GM23338 (cell line): ENCODE results near the gene ZDHHC3. TPM values are rescaled to one million over a fixed set of nuclear protein-coding genes. Genes with fewer than 3 reads are reported as not detected.

ENCODE experiments used
- ATAC-seq: fragments of 200-7000 bp; cut with Tn5 transposase; 3 replicates; pipeline ENCODE4 v1.9.1; 2020
- DNase-seq: peaks from one replicate; pipeline ENCODE4 v3.0.0-alpha.2; 2015; ENCODE audit warnings: low spot score
- H2AFZ ChIP-seq: fragments of 200-600 bp; sonication (generic); 2 replicates; pipeline ENCODE4 v1.8.0; 2016; ENCODE audit warnings: antibody characterized with exemption, mild to moderate bottlenecking, moderate library complexity
- H3F3A ChIP-seq: fragments of 200-600 bp; sonication (generic); replicated peaks from 2 replicates; pipeline ENCODE4 v1.8.0; 2017; ENCODE audit warnings: antibody characterized with exemption, mixed run types, low read depth
- H3K27ac ChIP-seq: fragments of 200-600 bp; sonication (generic); 2 replicates; pipeline ENCODE4 v1.6.1; 2016; ENCODE audit warnings: low read depth
- H3K27me3 ChIP-seq: fragments of 200-600 bp; sonication (generic); 2 replicates; pipeline ENCODE4 v1.8.0; 2016; ENCODE audit warnings: mild to moderate bottlenecking, mixed run types, moderate library complexity; ENCODE audit not compliant: insufficient read depth
- H3K36me3 ChIP-seq: fragments of 200-600 bp; sonication (generic); 2 replicates; pipeline ENCODE4 v1.8.0; 2016; ENCODE audit warnings: mild to moderate bottlenecking; ENCODE audit not compliant: insufficient read depth
- H3K4me1 ChIP-seq: fragments of 200-600 bp; sonication (generic); 2 replicates; pipeline ENCODE4 v1.8.0; 2016; ENCODE audit warnings: mild to moderate bottlenecking, moderate library complexity; ENCODE audit not compliant: insufficient read depth
- H3K4me2 ChIP-seq: fragments of 200-600 bp; sonication (generic); 2 replicates; pipeline ENCODE4 v1.7.1; 2017; ENCODE audit warnings: mixed run types
- H3K4me3 ChIP-seq: fragments of 200-600 bp; sonication (generic); 2 replicates; pipeline ENCODE4 v1.6.1; 2016; ENCODE audit warnings: mixed run types
- H3K79me2 ChIP-seq: fragments of 200-600 bp; sonication (generic); replicated peaks from 2 replicates; pipeline ENCODE4 v1.8.0; 2017; ENCODE audit warnings: mild to moderate bottlenecking; ENCODE audit not compliant: insufficient read depth
- H3K9me2 ChIP-seq: fragments of 200-600 bp; sonication (generic); 2 replicates; pipeline ENCODE4 v1.8.0; 2017; ENCODE audit not compliant: insufficient read depth
- H4K20me1 ChIP-seq: fragments of 200-600 bp; sonication (generic); replicated peaks from 2 replicates; pipeline ENCODE4 v1.8.0; 2017; ENCODE audit warnings: mild to moderate bottlenecking; ENCODE audit not compliant: insufficient read depth
- H3K27ac Mint-ChIP-seq: 2 replicates; pipeline ENCODE4 v1.8.0; 2020; ENCODE audit warnings: inconsistent platforms, mild to moderate bottlenecking, moderate library complexity, mixed read lengths
- H3K27me3 Mint-ChIP-seq: 3 replicates; pipeline ENCODE4 v1.8.0; 2022; ENCODE audit warnings: low read depth, mild to moderate bottlenecking, moderate library complexity, mixed read lengths, inconsistent platforms; ENCODE audit not compliant: insufficient read depth, poor library complexity
- H3K36me3 Mint-ChIP-seq: 3 replicates; pipeline ENCODE4 v1.8.0; 2021; ENCODE audit warnings: low read depth, mild to moderate bottlenecking, inconsistent platforms, moderate library complexity, mixed read lengths
- H3K4me1 Mint-ChIP-seq: 3 replicates; pipeline ENCODE4 v1.8.0; 2020; ENCODE audit warnings: mild to moderate bottlenecking, inconsistent platforms, mixed read lengths
- H3K4me3 Mint-ChIP-seq: 3 replicates; pipeline ENCODE4 v1.8.0; 2021; ENCODE audit warnings: moderate library complexity, mild to moderate bottlenecking, inconsistent platforms, mixed read lengths
- H3K9me3 Mint-ChIP-seq: 3 replicates; pipeline ENCODE4 v1.8.0; 2020; ENCODE audit warnings: moderate library complexity, mild to moderate bottlenecking, inconsistent platforms, mixed read lengths
- CTCF ChIP-seq, 2 experiments: fragments of 200-600 bp in 1 of 2; sonication (generic) in 1 of 2; conservative IDR thresholded peaks; 2 replicates each; pipeline versions ENCODE4 v1.5.1 to v1.6.1; 2016 to 2017; ENCODE audit warnings: antibody characterized with exemption in 2 of 2, low read depth in 2 of 2, mild to moderate bottlenecking in 2 of 2, moderate library complexity in 1 of 2
- ETS1 ChIP-seq: IDR thresholded peaks from 2 replicates; pipeline ENCODE4 v1.6.1; 2016; ENCODE audit warnings: antibody characterized with exemption
- EZH2phosphoT487 ChIP-seq: fragments of 200-600 bp; sonication (generic); IDR thresholded peaks from one replicate; pipeline ENCODE4 v1.8.1; 2018; ENCODE audit warnings: antibody characterized with exemption; ENCODE audit not compliant: unreplicated experiment
- JUNB ChIP-seq: IDR thresholded peaks from one replicate; pipeline ENCODE4 v1.6.1; 2016; ENCODE audit warnings: antibody characterized with exemption; ENCODE audit not compliant: unreplicated experiment
- NANOG ChIP-seq: IDR thresholded peaks from 2 replicates; pipeline ENCODE4 v1.6.1; 2016; ENCODE audit warnings: antibody characterized with exemption, borderline replicate concordance
- POLR2AphosphoS5 ChIP-seq: IDR thresholded peaks from 2 replicates; pipeline ENCODE4 v1.6.1; 2016; ENCODE audit warnings: antibody characterized with exemption, low read depth
- REST ChIP-seq: IDR thresholded peaks from one replicate; pipeline ENCODE4 v1.6.1; 2018; ENCODE audit warnings: antibody characterized with exemption; ENCODE audit not compliant: unreplicated experiment
- STAT1 ChIP-seq: IDR thresholded peaks from one replicate; pipeline ENCODE4 v1.6.1; 2016; ENCODE audit warnings: antibody characterized with exemption; ENCODE audit not compliant: unreplicated experiment
- ZNF462 ChIP-seq: fragments of 250-450 bp; sonication (Bioruptor Pico); IDR thresholded peaks from 2 replicates; pipeline ENCODE4 v1.5.0; 2020; ENCODE audit warnings: mild to moderate bottlenecking, moderate library complexity
- polyA plus RNA-seq: library from polyadenylated mRNA; unstranded; fragments of >200 nt; fragmentation: Nextera tagmentation; extraction: Ambion mirVana; gene quantifications from 2 replicates; pipeline ENCODE4 v1.2.1, GENCODE V29; 2016
- total RNA-seq: library from RNA; depleted of rRNA; stranded (reverse); fragments of >200 nt; shearing (Covaris generic); gene quantifications from 2 replicates; pipeline ENCODE4 v1.2.3, GENCODE V29; 2014

The ZDHHC3 gene
- total and polyA plus RNA-seq, 2 experiments from 2014 or later: 28.9 to 84.2 TPM

GRCh38 chr3:45020534-45020933 lies 44.6 kb upstream of the ZDHHC3 start:
- H3K27me3 Mint-ChIP-seq: peaks cover 5% of the 10 kb centered on the region
- H4K20me1 ChIP-seq: peaks cover 3% of the 10 kb centered on the region; the same call in 1 of the 2 replicates
- H3K4me2 ChIP-seq: no peak overlapping the region
- 0 out of 2 replicates have a peak, but pooled peaks cover 3% of the 10 kb centered on the region for H3K4me1 ChIP-seq
- H3K27ac Mint-ChIP-seq: no peak overlapping the region
- no peak overlapping the region for H2AFZ ChIP-seq
- H3F3A ChIP-seq: no peaks in the 10 kb centered on the region
- H3K4me3 ChIP-seq: no peak overlapping the region
- no peak for TF ChIP-seq REST
- DNase-seq: no peak
- H3K9me3 Mint-ChIP-seq: no peaks in the 10 kb centered on the region
- ATAC-seq: no peak
- no peaks in the 10 kb centered on the region for H3K36me3 Mint-ChIP-seq
- H3K79me2 ChIP-seq: no peaks in the 10 kb centered on the region
- H3K4me1 Mint-ChIP-seq: peaks cover 13% of the 10 kb centered on the region; the same call in 2 of the 3 replicates
- H3K27ac ChIP-seq: no peak overlapping the region
- no peaks in the 10 kb centered on the region for H3K9me2 ChIP-seq
- H3K27me3 ChIP-seq: no peaks in the 10 kb centered on the region
- no peaks in the 10 kb centered on the region for H3K36me3 ChIP-seq
- no peak overlapping the region for H3K4me3 Mint-ChIP-seq

- H3K4me1 Mint-ChIP-seq: peaks cover 13% of the 10 kb centered on the region; the same call in 2 of the 3 replicates
- no peaks in the 10 kb centered on the region for H3K79me2 ChIP-seq
- ATAC-seq (no peak), DNase-seq (no peak)
- no peak overlapping the region for H3K4me2 ChIP-seq
- no peak overlapping the region; the same call in 1 of the 2 replicates for H3K27ac ChIP-seq
- H3K27ac Mint-ChIP-seq: no peak overlapping the region
- H2AFZ ChIP-seq: no peak overlapping the region
- 0 out of 2 replicates have a peak, but pooled peaks cover 3% of the 10 kb centered on the region for H3K9me2 ChIP-seq
- no peak overlapping the region for H3K4me3 Mint-ChIP-seq
- 0 out of 2 replicates have a peak, but pooled peaks cover 3% of the 10 kb centered on the region for H3K4me1 ChIP-seq
- H3K27me3 ChIP-seq: no peaks in the 10 kb centered on the region
- peaks cover 13% of the 10 kb centered on the region for H3K36me3 Mint-ChIP-seq
- no peaks in the 10 kb centered on the region for H3K9me3 Mint-ChIP-seq
- H3K36me3 ChIP-seq: peaks cover 4% of the 10 kb centered on the region; the same call in 1 of the 2 replicates
- H3K27me3 Mint-ChIP-seq: peaks cover 5% of the 10 kb centered on the region
- H3K4me3 ChIP-seq: no peak overlapping the region
- peaks cover 4% of the 10 kb centered on the region for H4K20me1 ChIP-seq
- no peaks in the 10 kb centered on the region for H3F3A ChIP-seq
- TF ChIP-seq POLR2AphosphoS5 (no peak), JUNB (no peak), EZH2phosphoT487 (no peak), CTCF (conservative IDR thresholded peaks at IDR 0.05; ENCODE audit: low read depth in 2 of 2) (no peak), ZNF462 (CRISPR knock-in tag) (no peak), ETS1 (no peak), STAT1 (no peak), NANOG (no peak)
Measured at GRCh38 chr3:45017821-45018220, 41.8 kb upstream of the ZDHHC3 start.
